Activated naive CD4-positive, alpha-beta T cell treated with anti-CD3 and anti-CD28 coated beads, Interleukin-2, amount 50 U/mL, for 16 hours (primary cell): ENCODE data around the gene FIP1L1.
"Not testable (repeated sequence)": the region's sequence is repeated elsewhere in the genome, so short reads cannot be mapped to it uniquely, and the experiment has no call there.

ENCODE experiments used
- DNase-seq: peaks from one replicate; pipeline ENCODE4 v3.0.0-alpha.2; 2020

FIP1L1 gene

DNA sequence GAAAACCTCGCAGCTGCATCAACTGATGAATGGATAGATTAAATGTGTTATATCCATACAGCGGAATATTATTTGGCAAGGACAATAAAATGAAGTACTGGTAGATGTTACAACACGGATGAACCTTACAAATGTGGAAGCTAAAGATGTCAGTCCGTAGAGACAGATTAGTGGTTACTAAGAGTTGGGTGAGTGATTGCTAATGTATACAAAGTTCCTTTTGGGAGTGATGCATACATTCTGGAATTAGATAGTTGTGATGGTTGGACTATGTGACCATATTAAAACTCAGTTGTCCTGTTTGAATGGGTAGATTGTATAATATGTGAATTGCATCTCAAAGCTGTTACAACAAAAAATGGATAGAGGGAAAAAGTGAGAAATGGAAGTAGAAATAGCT lies 2.8 kb downstream of the FIP1L1 start:
- no peak for DNase-seq

DNA sequence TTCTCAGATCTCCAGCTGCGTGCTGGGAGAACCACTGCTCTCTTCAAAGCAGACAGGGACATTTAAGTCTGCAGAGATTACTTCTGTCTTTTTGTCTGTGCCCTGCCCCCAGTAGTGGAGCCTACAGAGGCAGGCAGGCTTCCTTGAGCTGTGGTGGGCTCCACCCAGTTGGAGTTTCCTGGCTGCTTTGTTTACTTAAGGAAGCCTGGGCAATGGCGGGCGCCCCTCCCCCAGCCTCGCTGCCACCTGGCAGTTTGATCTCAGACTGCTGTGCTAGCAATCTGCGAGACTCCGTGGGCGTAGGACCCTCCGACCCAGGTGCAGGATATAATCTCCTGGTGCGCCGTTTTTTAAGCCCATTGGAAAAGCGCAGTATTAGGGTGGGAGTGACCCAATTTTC lies 32.0 kb downstream of the FIP1L1 start:
- not testable (repeated sequence) for DNase-seq

DNA sequence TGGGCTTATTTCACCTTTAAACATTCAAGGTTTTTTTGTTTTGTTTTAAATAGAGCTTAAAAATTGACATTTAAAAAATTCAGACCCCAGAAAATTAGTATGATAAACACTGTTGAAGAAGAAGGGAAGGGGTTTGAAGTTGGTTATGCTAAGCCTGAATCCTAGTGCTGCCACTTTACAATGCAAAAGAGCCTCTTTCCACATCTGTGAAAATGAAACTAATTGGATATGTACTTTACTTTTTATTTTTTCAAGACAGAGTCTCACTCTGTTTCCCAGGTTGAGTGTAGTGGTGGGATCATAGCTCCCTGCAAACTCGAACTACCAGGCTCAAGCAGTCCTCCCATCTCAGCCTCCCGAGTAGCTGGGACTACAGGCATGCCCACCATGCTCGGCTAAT lies 41.8 kb downstream of the FIP1L1 start:
- no peak for DNase-seq

DNA sequence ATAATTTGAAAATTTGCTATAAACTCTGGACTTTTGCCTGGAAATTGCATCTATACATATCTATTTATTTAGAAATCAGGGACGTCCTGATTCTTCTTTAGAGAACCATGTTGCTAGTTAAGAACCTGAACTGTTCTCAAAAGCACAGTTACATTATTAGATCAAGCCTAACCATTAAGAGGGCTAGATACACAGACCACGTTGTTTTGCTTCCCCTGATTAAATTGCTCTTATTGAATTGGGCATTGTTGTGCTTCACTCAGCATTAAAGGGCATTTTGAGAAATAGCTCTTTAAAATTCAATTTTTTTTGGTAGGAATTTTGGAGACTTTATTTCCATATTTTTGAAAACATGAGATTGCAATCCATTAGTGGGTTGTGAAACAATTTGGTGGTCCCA lies 44.4 kb downstream of the FIP1L1 start:
- DNase-seq, result no peak

DNA sequence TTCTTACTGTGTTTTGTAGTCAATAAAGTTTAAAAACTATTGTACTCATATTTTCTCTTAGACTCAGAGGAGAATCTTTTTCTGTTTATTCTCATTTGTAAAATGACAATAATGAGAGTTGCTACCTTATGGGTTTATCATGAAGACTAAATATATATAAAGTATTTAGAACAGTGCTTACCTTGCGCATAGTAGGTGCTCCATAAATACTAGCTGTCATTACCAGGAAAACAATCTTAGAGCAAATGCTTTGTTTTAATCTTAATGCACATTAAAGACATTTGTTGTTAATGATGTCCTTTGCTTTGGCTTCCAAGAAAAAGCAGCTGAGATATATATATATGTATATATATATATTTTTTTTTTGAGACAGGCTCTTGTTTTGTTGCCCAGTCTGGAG lies 44.9 kb downstream of the FIP1L1 start:
- no peak for DNase-seq

DNA sequence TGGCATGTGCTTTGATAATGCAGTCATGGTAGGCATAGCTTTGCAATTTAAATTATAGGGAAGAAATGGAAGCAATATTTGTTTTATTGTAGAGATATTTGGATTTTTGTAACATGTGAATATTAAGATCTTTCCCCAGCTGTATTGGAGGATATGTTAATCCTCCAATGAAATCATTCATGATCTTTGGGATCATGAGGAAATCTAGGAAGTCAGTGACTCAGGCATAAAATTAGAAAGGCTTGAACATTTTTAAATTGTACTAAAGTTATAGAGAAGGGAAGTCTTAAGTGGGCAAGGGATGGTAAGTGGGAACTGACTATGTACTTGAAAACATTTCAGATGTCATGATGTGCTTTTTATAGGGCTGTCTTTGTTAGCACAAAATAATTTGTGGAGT lies 46.8 kb downstream of the FIP1L1 start:
- no peak for DNase-seq

DNA sequence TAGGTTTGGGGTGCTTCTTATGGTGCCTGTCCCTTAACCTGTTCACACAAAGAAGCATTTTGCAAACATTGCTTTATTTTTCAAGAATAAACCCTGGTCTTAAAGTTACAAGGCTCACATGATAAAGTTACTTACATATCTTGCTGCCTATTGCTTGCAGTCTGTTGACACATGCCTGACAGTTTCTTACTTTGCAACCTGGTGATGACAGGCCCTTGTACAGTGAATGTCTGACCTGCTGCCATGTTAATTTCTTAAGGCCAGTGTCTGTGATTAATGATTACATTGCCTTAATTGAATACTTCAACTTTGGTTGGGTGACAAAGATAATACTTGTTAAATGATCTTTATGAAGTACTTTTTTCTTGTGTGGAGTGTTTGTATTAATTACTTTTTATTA lies 49.9 kb downstream of the FIP1L1 start:
- no peak for DNase-seq

DNA sequence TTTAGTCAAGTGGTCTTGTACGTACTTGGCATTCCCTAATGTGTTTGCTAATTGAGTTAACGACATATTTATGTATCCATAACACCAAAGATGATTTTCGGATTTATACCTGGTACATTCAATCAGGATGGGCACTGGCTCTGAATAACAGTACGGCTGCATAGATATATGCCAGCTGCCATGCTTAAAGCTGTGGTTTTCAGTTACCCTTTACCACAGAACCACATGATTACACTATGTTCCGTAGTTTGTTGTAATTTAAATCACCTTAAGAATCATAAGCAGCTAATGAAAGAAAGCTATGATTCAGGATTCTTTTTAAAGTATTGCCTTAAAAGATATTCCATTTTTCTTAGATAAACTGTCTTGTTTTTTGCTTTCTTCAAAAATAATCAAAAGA lies 53.6 kb downstream of the FIP1L1 start:
- no peak for DNase-seq

DNA sequence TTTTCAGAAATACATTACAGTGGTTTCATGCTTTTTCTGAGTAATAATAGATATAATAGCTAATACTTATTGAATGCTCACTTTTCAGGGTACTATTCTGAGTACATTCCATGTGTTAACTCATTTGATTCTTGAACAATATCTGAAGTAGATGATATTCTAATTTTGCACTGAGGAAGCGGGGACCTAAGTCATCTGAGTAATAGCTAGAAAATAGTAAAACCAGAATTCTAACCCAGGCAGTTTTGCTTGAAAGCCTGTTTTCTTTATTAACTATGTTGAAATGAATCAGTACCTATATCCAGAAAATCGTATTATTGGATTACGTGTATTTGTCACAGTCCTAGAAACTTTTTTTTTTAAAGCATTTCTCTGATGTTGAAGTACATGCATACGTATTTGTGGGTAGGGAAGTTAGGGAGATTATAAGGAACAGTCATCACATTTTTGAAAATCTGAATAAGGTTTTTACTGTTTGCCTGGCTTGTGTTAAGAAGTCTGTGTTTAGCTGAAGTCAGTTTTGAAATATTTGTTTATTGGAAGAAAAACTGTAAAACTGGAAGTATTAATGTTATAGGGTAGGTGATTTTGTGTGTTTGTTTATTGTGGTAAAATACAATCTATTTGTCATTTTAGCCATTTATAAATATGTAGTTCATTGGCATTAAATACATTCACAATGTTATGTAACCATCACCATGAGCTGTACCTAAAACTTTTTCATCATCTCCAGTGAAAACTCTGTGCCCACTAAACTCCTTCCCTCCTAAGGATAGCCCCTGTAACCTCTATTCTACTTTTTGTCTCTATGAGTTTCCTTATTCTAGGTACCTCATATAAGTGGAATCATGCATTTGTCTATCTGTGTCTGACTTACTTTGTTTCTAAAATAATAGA lies 55.3 kb downstream of the FIP1L1 start:
- DNase-seq, result no peak

DNA sequence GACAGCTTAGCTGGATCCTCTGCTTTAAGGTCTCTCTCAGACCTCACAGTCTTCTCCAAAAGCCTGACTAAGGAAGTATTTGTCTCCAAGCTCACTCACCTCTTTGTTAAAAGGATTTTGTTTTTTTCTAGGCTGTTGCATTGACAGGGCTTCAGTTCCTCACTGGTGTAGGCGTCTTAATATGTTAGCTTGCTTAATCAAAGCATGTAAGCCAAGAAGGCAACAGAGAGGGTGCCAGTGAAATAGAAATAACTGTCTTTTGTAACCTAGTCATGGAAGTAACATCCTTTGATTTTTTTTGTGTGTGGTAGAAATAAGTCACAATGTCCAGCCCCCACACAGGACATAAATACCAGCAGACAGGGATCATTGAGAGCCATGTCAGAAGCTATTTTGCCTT lies 58.8 kb downstream of the FIP1L1 start:
- DNase-seq, result no peak

DNA sequence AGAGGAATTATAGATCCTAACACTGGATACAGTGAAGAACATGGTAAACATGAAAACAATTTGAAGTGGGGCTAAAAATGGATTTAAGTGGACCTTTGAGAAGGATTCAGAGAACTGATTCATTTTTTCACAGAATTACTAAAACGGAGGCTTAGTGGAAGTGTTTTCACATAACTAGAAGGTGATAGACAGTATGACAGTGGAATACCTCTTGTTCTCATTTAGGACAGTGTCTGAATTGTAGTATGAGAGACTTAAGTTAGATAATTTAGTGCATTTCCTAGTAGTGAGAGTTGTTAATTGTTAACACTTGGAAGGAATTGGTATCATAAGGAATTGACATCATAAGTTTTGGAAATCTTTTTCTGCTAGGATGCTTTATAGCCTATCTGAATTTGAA lies 64.1 kb downstream of the FIP1L1 start:
- DNase-seq, result no peak

DNA sequence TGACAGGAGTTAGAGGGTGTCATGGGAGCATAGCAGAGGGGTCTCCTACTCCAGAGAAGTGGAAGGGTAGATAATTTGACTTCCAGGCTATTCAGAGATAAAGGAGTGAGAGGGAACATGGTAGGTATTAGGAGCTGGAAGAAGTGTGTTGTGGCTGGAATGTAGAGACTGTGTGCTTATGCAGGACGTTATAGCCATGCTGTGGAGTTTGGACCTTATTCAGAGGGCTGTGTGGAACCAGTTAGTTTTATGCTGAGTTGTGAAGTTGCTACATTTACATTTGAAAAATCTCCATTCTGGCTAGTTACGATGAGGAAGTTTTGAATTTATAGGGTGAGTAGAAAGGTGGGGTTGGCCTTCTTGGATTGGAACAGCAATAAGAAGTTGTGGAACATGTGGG lies 67.5 kb downstream of the FIP1L1 start:
- no peak for DNase-seq

DNA sequence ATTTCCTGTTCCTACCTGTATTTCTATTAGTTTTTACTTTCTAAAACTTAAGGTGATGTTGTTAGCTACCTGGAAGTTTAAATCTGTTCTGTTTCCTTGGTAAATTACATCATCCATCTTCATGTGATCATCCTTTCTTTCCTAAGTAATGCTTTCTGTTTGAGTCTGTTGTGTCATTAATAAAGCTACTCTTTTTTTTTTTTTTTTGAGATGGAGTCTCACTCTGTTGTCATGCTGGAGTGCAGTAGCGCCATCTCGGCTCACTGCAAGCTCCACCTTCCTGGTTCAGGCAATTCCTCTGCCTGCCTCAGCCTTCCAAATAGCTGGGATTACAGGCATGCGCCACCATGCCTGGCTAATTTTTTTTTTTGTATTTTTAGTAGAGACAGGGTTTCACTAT lies 73.3 kb downstream of the FIP1L1 start:
- DNase-seq, result no peak

DNA sequence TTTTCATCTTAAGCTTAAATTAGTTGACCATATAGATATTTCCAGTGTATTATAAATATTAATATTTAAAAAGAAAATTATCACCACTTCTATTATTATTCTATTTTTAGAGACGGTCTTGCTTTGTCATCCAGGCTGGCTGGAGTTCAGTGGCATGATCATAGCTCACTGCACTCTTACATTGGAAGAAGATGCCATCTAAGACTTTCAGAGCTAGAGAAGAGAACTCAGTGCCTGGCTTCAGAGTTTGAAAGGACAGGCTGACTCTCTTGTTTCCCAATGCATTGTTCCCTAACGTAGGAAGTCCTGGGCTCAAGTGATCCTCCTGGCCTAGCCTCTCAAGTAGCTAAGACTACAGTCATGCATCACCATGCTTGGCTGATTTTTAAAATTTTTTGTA lies 75.9 kb downstream of the FIP1L1 start:
- DNase-seq, result no peak

DNA sequence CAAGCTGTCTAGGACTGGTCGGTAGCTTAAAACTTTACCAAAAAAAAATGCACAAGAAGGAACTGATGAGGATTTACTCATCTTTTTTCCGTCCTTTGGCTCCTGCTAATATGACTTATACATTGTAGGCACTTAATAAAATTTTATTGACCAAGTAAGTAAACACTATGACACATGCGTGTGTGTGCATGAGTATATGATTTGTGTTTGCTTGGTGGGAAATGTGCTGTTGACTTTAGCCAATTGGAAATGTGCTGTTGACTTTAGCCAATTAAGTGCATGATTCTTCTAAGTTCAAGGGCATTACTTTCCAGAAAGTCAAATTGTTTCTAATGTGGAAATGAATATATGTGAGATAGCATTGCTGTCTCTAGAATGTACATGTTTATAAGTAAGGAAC lies 78.3 kb downstream of the FIP1L1 start:
- no peak for DNase-seq

DNA sequence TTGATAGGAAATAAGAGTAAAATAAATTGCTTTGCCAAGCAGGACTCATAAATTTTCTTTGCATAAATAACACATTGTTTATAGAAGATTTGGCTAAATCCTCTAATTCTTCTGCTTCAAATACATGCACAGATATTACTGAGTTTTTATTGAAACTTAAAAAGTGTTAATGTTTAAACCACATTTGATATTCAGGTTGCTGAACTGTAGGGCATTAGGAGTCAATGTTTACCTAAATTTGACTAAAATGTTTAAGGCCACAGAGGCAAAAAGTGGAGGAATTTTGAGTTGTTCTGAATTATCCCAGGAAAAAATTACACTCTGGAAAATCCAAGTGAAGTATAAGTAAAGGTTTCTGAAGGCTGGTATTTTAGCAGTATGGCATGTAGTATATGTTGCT lies 78.7 kb downstream of the FIP1L1 start:
- no peak for DNase-seq

DNA sequence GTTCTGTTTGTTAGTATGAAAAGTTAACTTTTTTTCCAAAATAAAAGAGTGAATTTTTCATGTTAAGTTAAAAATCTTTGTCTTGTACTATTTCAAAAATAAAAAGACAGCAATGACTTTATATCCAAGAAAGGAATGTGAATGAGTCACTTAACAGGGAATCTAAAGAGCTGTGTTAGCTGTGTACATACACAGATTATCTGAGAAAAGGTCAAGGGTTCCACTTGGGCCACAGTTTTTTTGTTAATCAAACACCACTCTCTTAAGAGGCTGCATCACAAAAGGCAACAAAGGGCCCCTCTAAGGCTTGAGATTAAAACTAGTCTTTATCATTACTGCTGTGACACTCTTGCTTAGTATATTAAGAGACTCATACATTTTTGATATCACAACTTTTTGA lies 82.1 kb downstream of the FIP1L1 start:
- no peak for DNase-seq

DNA sequence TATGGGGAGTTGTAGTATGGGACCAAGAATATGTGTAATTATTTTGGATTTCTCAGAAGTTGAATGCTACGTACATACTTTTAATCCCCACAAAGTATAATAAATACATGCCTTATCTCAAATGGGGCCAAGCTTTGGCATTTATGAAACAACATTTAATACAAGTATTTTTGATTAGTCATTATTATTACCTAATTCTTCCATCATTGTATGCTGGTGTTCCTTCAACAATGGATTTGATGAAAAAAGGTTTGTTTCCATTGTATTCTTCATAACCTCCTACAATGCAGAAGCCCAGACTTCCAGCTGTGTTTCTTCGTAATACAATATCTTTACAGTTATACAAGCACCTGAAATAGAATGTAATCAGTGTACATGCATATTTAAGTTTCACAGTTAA lies 83.8 kb downstream of the FIP1L1 start:
- DNase-seq, result no peak

DNA sequence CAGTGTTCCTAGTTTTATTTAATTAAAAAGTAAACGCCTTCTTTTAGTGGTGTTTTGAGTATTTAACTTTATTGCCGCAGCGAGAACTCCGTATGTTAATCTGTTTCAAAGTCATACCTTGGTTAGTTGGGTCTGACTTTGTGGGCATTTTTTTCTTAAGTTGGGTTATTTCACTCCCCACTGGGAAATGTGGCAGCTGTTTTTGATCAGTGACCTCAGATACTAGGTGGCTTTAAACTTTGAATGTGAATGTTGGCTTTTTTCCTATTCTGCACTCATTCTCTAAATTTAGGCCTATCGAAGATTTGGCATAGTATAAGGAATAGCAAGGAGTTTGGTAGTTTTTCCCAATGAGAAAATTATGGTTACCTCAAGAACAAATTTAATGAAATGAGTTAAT lies 85.9 kb downstream of the FIP1L1 start:
- DNase-seq, result no peak

DNA sequence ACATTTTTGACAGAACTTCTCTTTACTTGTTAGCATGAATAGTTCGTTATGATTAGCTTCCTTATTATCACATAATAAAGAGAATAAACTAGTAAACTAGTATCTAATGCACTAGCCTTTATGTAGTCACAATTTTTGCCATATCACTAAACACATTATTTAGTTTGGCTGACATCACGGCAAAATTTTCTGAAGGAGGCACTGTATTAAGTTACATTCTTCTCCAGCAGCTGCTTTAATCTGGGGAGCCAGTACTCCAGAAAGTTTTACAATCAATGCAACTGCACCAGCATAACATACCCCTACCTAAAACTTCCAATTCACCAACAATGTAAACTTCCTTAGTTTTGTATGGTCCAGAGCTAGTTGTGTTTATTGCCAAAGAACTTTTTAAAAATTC lies 87.8 kb downstream of the FIP1L1 start:
- no peak for DNase-seq

DNA sequence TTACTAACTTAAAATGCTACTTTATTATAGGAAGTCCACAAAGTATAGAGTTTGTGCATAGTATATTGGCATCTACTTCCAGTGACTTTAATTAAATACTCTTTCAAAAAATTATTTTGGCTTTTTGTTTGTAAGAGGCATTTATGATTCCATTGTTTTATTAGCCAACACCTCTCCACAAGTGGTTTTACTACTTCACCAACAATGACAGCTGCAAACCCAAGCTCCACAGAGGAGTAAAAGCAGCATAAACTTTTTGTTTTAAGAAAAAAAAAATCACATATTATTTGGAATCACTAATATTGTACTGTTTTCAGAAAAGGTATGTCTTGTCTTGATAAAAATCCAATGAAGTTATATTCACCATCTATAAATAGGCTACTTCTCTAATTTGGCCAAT lies 88.5 kb downstream of the FIP1L1 start:
- DNase-seq, result no peak

DNA sequence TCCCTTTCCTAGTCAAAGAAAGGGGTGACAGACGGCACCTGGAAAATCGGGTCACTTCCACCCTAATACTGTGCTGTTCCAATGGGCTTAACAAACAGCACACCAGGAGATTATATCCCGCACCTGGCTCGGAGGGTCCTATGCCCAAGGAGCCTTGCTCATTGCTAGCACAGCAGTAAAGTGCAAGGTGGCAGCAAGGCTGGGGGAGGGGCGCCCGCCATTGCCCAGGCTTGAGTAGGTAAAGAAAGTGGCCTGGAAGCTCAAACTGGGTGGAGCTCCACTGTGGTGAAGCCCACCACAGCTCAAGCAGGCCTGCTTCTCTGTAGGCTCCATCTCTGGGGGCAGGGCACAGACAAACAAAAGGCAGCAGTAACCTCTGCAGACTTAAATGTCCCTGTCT lies 89.1 kb downstream of the FIP1L1 start:
- not testable (repeated sequence) for DNase-seq

DNA sequence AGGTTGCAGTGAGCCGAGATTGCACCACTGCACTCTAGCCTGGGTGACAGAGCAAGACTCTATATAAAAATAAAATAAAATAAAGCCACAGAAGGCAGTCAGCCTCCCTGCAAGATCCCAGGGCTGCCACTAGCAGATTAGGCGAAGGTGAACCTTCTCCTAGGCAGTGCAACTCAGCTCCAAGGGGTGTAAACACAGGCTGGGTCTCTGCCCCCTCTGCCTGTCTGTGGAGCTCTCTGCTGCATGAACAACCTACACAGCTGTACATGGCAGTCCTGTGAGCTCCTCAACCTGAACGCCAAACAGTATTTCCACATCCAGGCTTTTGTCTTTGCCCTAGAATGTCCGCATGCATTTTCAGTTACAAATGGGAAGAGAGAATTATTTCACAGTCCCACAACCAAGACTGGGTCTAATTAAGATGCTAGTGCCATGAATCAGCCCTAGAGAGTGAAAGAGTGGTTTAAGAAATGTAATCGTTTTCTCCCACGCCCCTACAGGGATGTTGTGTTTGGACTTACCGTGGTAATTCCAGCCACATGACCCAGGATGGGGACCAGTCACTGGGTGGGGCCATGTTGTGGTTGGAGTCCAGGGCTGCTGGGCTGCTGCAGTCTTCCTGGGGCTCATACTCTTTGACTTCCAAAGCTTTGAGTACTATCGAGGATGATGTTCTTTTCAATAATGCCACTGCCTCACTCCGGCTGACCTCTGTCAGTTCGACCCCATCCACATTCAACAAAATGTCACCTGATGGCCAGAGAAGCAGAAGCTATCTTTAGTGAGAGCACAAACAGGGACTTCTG lies 99.0 kb downstream of the FIP1L1 start:
- DNase-seq, result no peak

DNA sequence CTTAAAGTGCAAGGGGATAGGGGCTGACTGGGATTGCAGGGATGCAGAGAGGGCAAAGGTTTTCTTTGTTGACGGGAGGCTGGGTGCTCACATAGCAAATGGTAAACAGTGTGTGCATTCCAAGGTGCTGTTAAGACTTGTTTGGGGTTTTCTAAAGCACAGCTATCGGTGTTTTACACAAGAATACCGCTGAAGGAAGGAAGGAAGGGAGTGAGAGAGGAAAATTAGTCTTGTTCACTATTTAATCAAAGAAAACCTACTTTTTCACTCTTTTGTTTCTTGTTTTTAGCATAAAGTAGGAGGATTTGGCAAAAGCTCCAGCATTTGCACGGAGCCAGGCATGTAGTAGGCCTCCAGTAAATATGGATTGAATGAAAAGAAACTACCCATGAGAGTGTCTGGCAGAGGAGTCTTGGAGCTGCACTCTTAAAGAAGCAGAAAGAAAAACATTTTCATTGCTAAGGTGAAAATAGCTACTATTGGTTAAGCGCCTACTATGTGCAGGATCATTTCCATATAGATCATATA lies 99.7 kb downstream of the FIP1L1 start:
- DNase-seq, result no peak
